ENCODE measurements around the gene DMRT1.
"Not testable (repeated sequence)": the region's sequence is repeated elsewhere in the genome, so short reads cannot be mapped to it uniquely, and the experiment has no call there.

The DMRT1 gene

DNA sequence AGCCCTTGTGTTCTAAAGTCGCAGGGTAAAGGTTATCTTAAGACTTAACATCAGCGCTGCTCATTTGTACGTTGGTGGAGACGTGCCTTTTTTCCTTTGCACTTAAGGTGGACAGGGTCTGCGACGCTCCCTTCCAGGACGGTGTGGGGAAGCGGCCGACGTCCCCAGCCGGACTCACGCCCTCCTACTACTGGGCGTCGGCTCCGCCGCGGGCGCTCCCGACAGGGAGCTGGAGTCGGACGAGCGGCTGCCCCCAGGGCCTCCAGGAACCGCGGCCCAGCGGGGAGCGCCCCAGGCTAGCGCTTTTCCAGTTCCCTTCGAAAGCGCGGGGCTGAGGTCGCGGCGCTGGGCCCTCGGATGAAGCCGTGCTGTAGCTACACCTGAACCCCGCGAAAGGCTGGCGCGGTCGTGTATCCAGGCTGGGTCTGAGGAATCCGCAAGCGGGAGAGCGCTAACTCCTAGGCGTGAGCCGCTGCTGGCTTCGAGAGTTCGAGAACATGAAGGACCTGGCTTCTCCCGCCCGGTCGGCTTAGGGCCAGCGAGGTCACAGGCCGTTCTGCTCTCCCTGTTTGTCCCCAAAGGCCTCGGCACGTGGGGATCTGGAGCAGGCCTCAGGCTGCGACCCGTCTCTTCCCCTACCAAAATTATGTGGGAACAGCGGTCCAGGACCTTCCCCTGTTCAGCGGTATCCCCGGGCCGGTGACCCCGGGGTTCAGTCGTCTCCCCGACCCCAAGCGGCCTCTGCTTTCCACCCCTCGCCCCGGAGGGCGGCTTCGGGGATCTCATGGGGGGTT is 131.2 kb downstream of the DMRT1 start:
- DNase-seq = no peak

DNA sequence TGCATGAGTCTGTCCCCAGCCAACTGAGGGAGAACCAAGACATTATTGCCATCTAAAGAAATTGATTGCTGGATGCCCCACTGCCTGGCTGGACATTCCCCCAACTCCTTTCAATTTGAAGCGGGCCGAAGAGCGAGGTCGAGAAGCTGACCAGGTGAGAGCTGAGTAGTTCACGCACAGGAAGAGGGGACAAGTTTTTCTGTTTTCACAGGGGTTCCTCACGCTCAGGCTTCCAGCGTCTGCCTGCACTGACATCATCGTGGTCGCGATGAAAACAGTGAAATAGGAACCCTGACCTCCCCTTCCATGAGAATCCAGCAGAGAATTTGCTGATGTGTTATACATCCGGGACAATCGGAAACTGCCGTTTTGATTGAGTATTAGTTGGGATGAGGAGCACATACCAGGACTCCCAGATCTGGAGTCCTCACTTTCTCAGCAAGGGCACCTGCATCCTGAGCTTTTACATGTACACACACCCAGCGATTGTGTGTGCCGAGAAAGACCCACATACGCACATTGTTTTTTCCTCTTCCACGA is 131.9 kb downstream of the DMRT1 start:
- no peak for DNase-seq

DNA sequence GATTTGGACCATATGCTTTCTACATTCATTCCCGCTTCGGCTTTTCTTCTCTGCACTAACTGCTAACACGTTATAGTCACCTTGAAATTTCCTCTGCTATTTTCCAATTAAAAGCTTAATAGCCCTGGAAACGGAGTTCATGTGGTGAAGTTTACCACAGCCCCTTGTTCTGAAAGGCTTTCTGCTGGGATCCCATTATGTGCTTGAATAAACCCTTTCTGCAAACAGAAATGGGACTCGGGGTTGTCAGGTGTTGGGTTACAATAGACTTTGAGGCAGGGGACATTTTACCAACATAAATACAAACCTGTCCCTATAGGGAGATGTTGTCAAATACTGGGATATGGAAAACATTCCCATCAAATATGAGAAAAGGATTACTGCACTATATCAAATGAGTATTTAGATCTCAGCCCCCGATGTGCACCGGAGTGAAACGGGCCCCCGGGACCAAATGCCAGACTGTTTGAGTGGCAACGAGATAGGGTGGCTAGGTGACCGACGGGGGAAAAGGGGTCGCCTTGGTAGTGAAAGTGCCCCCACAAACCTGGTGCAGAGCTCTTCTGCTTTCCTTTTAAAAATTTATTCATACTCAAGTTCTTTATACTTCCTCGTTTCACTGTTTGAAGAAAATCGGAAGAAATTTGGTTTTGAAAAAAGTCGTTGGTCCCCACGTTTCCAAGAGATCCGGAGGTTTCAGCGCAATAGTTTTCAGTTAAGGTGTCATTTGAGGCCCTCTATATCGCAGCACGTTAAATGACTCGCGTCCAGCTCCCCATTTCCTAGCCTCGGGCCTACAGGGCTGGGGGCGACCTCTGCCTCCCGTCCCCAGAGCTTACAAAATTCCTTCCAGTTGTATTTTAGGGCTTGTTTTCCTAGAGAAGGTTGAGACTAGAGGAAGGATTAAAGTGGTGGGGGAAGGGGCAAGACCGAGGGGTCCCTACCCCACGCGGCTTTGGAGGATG is 132.8 kb downstream of the DMRT1 start:
- DNase-seq = no peak

DNA sequence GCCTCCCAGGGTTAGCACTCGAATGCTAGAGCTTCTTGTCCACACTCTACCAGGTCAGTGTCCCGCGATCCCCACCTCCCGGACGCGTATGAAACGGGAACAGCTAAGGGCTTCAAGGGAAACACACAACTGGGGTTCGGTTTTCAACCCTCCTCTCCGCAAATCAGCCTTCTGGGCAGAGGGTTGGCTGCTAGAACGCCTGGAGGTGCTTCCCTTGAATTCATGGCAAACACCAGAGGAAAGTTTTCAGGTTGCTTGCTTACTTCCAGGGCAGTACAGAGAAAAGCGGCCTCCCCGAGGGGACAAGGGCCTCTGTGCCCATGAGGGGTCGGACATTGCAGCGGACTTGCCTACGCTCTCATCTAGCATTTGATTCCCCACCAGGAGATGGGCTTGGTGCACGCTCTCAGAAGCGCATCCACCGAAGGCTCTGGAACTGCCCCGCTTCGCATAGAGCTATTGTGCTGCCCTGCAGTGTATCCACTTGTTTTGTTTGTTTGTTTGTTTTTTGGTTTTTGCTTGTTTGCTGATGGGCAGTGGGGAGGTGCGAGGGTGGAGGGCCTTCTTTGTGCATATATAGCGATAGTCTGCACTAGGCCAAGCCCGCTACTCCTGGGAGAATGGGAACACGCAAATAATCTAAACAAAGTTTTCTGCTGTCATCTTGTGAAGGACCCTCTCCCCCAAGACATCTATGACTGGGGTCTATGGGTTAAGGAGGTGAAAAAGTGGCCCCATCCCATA is 133.7 kb downstream of the DMRT1 start:
- no peak for DNase-seq

DNA sequence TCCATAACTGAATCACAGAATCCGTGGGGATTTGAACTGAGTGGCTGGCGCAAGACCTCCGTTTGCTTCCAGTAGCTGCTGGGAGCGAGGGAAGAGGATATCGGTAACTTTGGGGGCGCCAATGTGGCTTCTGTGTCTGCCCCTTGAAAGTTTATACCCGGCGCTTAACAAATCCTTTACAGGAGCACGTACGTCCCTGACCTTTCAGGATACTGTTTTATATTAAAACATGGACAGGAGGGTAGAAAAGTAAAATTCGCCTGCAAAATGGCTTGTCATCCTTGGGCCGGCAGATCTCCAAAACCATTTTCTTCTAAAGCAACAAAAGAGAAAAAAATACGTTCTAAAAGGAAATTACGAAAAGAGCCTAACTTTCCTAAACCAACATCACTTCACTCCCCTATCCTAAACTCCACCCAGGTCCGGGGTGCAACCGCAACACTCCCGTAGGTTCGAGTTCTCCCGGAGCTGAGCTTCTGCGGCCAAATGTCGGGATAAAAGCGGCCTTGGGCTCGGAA is 134.3 kb downstream of the DMRT1 start:
- DNase-seq = no peak

DNA sequence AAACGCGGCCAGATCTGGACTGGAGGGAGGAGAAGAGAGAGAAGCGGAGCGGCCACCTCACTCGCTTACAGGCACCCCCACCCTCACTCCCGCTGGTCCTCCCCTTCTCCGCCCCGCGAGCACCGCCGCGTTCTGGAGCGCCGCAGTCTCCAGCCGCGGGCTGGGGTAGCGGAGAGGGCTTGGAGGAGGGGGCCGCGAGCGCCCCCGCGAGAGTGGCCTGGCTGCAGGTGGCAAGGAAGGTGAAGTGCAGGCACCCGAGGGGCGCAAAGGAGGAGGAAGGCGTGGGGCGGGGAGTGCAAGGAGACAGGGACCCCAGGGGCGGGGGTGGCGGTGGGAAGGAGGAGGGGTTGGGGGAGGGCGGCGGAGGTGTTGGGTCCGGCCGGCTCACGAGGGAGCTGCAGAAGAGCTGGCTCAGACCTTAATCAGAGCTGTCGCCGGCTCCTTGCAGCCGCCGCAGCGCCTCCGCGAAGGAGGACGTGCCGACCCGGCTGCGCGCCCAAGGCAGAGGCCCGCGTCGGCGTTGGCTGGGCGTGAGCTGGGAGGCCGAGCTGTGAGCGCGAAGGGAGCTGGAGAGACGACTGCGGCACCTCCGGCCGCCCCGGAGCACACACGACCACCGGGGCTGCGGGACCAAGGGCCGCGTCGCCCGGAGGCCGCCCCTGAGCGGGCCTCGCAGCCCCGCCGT is 134.9 kb downstream of the DMRT1 start, which contains the start of gene DMRT3:
Gene DMRT3, plus strand, starts transcription at position 398 of the 685 bp plus-strand sequence. CDS start 347 bp downstream, outside the sequence.
- DNase-seq = peak; percentile 75

DNA sequence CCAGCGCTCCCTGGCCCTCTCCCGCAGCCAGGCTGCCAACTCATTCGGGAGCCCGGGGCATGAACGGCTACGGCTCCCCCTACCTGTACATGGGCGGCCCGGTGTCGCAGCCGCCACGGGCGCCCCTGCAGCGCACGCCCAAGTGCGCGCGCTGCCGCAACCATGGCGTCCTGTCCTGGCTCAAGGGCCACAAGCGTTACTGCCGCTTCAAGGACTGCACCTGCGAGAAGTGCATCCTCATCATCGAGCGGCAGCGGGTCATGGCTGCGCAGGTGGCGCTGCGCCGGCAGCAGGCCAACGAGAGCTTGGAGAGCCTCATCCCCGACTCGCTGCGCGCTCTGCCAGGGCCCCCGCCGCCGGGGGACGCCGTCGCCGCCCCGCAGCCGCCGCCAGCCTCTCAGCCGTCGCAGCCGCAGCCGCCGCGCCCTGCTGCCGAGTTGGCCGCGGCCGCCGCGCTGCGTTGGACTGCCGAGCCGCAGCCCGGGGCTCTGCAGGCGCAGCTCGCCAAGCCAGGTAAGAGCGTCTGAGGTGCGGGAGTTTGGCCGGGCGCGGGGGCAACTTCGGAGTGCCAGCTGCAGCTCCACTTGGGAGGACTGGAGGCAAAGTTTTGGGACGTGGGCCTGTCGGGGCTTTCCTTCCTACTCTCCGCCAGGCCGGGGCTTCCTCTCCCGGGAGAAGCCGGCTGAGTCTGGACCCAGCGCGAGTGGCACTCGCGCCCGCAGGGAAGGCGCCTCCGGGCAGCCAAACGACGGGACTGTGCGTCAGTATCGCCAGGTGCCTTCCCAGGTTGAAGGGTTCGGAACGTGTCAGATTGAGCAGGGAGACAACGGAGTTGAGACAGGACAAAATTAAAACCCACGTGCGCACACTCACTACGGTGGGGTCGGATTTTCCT is 135.7 kb downstream of the DMRT1 start:
- DNase-seq = peak; percentile 72

DNA sequence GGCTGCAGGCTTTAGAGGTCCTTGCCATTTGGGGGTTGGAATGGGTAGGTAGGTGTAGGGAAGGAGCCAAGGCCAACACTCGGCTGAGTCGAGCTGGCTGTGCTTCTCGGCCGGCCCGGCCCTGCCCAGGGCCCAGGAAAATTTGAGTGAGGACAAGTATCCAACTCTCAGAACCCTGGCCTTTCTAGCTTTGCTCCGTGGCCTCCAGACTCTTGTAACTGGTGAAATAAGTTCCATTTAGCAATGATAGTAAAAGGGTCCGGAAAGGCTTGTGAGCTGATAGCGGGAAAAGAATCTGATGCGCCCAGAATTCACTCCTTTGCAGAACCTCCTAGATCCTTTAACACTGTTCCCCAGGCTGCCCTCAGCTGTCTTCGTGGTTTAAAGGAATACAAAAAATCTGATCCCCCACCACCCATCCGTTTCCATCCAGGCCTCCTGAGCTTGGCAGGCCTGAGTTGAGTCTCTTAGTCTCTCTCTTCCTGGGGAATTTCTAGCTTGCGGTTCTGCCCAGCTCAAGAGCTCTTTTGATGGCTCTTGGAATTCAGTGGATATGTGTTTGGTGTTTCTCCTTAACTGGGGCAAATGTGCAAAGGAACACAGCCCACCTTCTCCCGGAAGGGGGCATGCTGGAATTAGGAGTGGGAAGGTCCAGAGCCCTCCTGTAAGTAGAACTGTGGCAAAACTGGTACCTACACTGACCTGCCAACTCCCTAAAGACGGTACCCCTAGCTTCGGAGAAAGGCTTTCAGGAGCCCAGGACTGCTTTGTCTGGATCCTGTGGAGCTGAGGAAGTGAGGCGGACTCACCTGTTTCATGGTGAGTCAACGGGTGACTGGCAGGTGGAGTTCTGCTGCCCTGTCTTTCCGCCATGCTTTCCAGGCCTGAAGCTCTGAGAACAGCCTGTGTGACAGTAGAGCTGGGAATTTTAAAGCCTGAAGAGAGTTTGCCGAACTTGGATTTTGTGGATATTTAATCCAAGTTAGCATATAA is 136.6 kb downstream of the DMRT1 start:
- DNase-seq = no peak

DNA sequence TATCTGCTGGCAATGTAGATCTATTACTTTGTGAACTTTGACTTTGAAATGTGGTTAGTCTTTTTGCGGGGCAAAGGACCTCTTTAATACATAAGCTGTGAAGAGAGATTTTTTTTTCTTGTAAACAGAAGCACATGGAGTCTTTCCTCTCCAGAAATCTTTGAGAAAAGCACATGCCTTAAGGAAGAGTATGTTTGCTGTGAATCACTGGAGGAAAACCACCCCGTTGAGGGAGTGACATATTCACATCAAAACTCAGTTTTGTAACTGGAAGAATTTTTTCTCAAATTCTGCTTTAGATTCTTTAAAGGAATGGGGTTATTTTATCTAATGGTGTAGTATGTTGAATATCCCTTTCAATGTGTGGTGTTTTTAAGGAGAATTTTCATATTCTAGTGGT is 138.5 kb downstream of the DMRT1 start:
- DNase-seq = no peak

DNA sequence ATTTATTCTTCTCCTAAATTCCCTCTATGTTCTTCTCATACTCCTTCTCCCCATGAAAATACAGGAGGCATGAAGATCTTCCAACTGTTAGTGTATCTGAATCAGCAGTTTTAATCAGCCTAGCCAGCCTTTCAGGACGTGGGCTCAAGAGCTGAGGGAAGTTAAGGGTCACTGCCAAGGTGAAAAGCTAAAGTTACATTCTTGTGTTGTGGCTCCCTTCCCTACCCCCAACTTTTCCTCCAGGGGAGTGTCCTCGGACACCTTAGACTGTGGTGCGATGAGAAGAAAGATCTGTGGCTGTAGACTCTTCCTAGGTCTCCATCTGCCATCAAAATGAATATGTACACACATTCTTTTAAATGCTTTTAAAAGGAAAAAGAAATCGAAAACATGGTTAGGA is 139.1 kb downstream of the DMRT1 start:
- DNase-seq = no peak

DNA sequence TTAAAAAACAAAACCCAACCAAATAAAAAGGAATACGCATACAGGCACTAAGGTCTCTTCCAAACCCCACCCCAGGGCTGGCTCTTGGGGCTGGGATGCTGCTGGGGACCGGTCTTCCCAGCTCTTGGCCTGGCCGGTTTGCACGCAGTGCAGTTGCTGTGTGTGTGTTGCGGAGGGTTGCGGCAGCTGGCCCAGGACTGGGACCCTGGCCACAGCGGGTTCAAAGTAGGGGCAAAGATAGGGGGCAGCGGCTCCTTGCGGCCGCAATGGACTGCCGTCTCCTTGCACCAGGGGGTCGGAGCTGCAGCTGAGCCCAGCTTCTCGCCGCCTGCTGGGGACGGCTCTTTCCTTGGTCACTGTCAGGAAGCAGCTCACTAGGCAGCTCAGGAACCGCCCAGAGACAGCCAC is 140.0 kb downstream of the DMRT1 start:
- DNase-seq = no peak

DNA sequence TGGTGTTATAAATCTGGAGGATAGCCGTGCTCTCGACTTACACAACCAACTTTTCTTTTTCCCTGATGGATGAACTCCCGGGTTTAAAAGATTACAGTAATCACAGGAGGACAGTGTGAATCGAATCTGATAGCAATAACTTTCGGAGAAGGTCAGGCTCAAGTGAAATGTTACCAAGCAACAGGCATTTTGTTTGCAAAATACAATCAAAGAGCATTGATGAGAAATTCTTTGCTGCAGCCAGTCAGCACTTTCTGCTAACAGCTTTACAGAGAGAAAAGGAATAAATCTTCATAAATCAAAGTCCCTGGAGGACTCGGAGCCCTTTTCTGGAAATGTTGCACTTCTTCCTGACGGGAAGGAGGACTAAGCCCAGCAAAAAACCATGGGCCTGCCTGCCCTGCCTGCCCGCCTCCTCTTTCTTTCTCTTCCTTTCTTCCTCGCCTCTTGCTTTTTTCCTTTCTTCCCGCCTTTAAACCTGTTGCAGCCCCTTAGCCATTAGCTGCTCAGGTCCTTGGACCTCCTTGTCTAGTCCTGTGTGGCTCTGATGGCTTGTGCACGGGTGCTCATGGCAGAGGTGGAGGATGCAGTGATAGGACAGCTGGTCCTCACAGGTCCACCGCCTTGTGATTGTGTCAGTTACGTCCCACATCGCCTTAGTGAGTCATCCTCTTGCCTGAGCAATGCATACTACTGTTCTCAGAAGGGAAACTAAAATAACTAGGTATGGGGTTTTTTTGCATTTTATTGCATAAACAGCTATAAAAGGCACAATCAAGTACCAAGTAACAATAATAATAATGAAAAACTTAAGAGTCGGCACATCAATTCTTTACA is 141.1 kb downstream of the DMRT1 start:
- no peak for DNase-seq

DNA sequence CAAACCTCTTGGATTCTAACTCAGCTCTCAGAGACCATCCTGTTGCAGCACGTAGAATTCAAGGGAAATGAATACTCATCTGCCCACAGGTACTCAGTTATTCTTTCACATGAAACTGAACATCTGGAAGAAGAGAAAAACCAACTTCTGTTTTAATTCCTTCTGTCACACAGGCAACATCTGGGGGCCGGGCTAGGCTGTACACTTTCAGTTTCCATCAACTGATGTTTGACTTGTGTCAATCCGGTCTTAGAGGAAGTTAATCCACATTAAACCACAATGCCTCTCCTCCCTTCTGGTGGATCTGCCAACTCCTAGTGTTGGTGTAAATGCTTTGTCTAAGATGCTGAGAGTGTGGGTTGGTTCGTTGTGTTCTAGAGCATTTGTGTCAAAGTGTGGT is 152.5 kb downstream of the DMRT1 start:
- DNase-seq = no peak

DNA sequence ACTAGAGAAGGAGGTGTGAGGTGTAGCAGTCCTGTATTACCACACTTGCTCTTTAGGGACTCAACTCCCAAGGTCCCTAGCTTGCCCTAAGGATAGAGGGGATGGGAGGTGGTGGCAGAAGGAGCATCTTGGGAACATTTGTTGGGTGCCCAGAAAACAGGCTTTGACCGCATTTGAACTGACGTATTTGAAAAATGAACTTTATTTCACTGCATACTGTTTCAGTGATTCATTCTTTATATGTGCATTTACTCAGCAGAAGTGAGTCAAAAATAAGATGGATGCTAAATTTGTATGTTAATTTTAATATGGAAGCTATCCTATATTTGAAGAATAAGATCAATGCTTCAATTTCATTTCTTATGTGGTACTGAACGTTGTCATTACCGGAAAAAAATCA is 153.7 kb downstream of the DMRT1 start:
- no peak for DNase-seq

DNA sequence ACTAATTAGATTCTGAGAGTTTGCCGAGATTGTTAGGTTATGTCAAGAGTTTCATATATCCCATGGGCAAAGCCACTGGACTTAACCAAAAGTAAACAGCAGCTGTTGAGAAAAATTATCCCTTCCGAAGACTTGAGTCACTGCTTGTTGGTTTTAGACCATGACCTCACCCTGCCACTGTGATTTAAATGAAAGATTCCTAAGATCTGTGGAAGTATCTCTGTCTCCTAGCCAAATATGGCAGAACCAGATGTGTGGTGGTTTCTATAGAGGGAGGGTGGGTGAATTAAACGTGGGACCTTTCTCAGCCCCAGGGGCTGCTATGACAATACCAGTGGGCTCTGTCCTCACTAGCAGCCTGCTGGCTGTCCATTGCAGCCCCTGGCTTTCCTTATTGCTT is 154.3 kb downstream of the DMRT1 start:
- DNase-seq = no peak

DNA sequence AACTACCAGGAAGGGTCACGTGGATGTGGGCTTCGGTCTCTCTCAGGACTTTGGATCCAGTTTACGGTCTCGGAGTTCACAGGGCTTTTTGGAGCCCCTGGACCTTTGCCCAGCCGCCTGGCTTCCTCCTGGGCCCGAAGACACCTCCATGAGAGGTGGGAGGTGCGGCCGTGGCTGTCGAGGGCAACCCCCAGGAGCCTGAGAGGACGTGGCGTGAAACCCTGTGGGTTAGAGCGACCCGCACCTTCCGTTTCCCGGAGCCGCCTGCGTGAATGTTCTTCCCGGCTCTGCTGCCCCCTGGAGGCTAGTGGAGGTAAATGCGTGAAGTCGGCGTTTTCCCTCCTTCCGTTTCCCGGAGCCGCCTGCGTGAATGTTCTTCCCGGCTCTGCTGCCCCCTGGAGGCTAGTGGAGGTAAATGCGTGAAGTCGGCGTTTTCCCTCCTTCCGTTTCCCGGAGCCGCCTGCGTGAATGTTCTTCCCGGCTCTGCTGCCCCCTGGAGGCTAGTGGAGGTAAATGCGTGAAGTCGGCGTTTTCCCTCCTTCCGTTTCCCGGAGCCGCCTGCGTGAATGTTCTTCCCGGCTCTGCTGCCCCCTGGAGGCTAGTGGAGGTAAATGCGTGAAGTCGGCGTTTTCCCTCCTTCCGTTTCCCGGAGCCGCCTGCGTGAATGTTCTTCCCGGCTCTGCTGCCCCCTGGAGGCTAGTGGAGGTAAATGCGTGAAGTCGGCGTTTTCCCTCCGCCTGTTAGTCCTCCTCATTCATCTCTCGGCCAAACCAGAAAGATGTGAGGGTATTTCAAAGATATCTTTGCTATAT is 157.0 kb downstream of the DMRT1 start:
- not testable (repeated sequence) for DNase-seq

DNA sequence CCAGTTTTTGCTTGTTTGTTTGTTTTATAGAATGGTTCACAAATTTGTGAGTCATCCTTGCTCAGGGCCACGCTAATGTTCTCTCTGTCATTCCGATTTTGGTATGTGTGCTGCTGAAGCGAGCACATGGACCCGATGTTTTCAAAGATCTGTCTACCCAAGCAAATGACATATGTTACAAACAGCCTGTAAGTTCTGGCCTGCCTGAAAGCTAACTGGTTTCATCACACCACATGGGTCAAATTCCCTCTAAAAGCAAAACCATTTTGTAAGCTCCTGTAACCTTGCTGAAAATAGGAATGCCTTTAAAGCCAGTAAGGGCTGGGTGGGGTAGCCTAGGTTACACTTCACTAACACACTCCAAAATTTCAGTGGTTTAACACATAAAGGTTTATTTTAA is 160.3 kb downstream of the DMRT1 start:
- DNase-seq = peak; percentile 16

DNA sequence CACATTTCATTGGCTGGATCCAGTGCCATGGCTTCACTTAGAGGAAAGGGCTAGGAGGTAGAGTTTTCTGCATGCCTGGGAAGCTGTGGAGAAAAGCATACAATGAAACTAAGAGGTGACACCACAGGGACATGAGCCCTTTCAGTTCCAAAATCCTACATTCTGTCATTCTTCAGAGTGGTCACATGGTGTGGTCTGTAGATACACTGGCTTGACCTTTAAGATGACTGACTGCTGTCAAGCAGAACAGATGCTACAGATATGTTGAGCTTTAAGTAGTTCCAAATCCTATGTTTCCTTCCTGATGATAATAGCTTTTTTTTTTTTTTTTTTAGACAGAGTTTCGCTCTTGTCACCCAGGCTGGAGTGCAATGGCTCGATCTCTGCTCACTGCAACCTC is 161.2 kb downstream of the DMRT1 start:
- no peak for DNase-seq

Data from NCI-H2171 treated with DMSO at 0.1 percent for 48 hours (cell line).